HEK293T (cell line): ENCODE data around the gene MEF2B.

ENCODE experiments used
- CTBP1 ChIP-seq: fragments of 450-650 bp; IDR thresholded peaks from 2 replicates; pipeline ENCODE4 v1.6.1; 2016; ENCODE audit warnings: borderline replicate concordance
- ELF4 ChIP-seq: fragments of 450-650 bp; IDR thresholded peaks from 2 replicates; pipeline ENCODE4 v1.6.1; 2017; ENCODE audit warnings: antibody characterized with exemption
- FOXA1 ChIP-seq: fragments of 450-650 bp; IDR thresholded peaks from 2 replicates; pipeline ENCODE4 v1.6.1; 2016; ENCODE audit warnings: mild to moderate bottlenecking

GRCh38 chr19:19149435-19149834 lies 20.6 kb downstream of the MEF2B start:
- TF ChIP-seq FOXA1 (no peak), ELF4 (no peak), CTBP1 (no peak)
